HTERT RPE-1 (cell line): ENCODE results near the gene MEIS2.

Source experiments
- in situ Hi-C: fragments of 300-500 bp; cut with MboI; formaldehyde crosslinking; loops from 4 replicates; pipeline ENCODE4 v1.14.3; 2020; ENCODE audit warnings: low sequenced_read_pairs

The MEIS2 gene

GRCh38 chr15:36841193-36841592, 259.2 kb downstream of the MEIS2 start:
- in situ Hi-C loops: no loop called here
